Measurements from ENCODE around the gene FBXO27. TPM values are rescaled to one million over a fixed set of nuclear protein-coding genes. Genes with fewer than 3 reads are reported as not detected.

The FBXO27 gene
- total RNA-seq, 8 experiments from 2014 or later = 0.67 to 5.4 (median 3.3) TPM

DNA sequence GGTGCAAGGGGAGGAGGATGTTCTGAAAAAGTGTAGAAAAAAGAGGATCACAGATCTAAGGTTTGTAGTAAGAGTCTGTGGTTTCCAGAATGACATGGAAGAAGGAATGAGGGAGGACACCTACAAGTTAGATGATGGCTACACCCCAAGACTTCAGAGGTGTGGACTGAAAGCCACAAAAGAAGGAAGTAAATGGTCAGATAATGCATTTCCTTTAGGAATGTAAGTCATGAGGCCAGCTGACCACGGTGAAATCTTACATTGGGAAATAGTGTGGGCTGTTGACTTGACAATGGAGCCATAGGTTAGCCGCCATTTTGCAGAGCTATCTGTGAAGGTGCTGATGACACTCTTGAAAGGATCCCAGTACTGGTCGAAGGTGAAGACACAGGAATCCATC lies 25.3 kb upstream of the FBXO27 start:
- in situ Hi-C loops (cut with MboI; ENCODE audit: low pct_unique_long_range_greater_than_20kb in 2 of 9, low sequenced_read_pairs in 9 of 9, unreplicated experiment in 9 of 9) = no loop called here
- WGBS, 10 experiments = 0 to 100% (median 61%) methylated on average over 1 to 3 of the region's 3 CpGs; no CpG with 5 or more reads in 3 of the 10 experiments
- no peak overlapping the region for H3K4me3 ChIP-seq
- H3K4me1 ChIP-seq (replicated peaks in 1 of 2) = no peaks in the 10 kb centered on the region
- H3K27ac ChIP-seq = no peak overlapping the region
- ATAC-seq (replicated peaks in 6 of 8) = no peak

DNA sequence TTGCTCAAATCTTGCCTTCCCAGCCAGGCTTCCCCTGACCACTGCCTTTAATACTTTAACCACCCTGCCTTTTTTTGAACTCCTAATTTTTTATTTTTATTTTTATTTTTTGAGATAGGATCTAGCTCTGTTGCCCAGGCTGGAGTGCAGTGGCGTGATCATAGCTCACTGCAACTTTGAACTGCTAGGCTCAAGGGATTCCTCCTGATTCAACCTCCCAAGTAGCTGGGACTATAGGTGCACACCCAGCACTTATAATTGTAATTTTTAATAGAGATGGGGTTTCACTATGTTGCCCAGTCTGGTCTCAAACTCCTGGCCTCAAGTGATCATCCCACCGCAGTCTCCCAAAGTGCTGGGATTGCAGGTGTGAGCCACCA lies 21.7 kb upstream of the FBXO27 start:
- WGBS, 10 experiments = 60 to 89% (median 83%) methylated on average over 1 to 2 of the region's 2 CpGs; no CpG with 5 or more reads in 3 of the 10 experiments
- H3K4me1 ChIP-seq (replicated peaks in 1 of 2) = no peaks in the 10 kb centered on the region
- ATAC-seq (replicated peaks in 6 of 8) = no peak
- H3K27ac ChIP-seq = no peak overlapping the region
- in situ Hi-C loops (cut with MboI; ENCODE audit: low pct_unique_long_range_greater_than_20kb in 2 of 9, low sequenced_read_pairs in 9 of 9, unreplicated experiment in 9 of 9) = no loop called here
- H3K4me3 ChIP-seq = no peak overlapping the region

DNA sequence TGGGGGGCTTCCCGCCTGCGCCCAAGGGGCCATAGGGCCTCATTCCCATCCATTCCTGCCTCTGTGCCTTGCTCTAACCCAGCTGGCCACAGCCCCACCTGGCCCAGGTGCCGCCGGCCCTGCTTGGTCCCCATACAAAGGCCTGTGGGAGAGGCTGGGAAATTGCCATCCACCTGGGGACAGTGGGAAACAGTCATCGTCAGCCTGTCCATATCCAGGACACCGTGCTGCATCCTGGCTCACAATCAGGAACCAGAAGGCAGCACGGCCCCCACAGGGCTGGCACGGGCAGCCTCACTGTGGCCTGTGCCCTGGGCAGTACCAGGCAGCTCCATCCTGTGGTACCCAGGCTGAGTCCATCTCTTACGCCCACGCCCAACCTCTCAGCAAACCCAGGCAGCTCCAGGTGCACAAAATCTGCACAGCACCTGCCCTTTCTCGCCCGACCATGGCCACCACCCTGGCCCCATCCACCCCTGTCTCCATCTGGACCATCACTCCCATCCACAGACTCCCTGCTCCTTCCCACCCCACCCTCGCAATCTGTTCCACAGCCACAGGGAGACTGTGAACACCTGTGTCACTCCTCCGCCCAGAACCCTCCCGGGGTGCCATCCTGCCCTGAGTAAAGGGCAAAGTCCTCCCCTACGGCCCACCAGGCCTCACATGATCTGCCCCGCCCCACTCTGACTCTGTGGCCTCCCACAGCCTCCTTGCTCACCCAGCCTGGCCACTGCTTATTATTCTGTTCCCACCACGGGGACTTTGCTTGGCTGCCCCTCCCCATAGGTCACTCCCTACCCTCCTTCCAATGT lies 21.1 kb upstream of the FBXO27 start:
- in situ Hi-C loops (cut with MboI; ENCODE audit: low pct_unique_long_range_greater_than_20kb in 2 of 9, low sequenced_read_pairs in 9 of 9, unreplicated experiment in 9 of 9) = no loop called here
- Histone ChIP-seq H3K27ac (no peak overlapping the region), H3K4me3 (no peak overlapping the region), H3K4me1 (replicated peaks in 1 of 2) (no peaks in the 10 kb centered on the region)
- WGBS, 10 experiments = 51 to 93% (median 72%) methylated on average over 3 to 8 of the region's 18 CpGs; no CpG with 5 or more reads in 6 of the 10 experiments
- no peak for ATAC-seq (replicated peaks in 6 of 8)

DNA sequence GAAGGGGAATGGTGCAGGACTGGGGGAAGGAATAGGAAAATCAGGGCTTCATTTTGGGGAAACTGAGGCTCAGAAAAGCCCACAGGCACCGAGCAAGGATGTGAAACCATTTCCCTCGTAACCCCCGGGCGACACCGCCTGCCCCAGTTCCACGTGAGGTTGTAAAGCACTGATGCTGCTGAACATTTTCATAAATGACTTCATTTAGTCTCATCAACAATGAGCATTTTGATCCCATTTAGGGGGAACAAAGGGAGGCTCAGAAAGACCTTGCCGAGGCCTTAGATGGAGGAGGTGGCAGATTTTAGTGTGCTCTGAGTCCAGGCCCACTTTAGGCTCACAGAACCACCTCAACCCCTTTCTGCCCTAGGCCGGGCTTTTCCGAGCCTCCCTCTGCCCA lies 20.5 kb upstream of the FBXO27 start:
- no peak for ATAC-seq (replicated peaks in 6 of 8)
- no peak overlapping the region for H3K27ac ChIP-seq
- H3K4me1 ChIP-seq (replicated peaks in 1 of 2) = no peaks in the 10 kb centered on the region
- WGBS, 10 experiments = 60 to 90% (median 76%) methylated on average over 2 to 6 of the region's 9 CpGs; no CpG with 5 or more reads in 5 of the 10 experiments
- in situ Hi-C loops (cut with MboI; ENCODE audit: low pct_unique_long_range_greater_than_20kb in 2 of 9, low sequenced_read_pairs in 9 of 9, unreplicated experiment in 9 of 9) = no loop called here
- H3K4me3 ChIP-seq = no peak overlapping the region

DNA sequence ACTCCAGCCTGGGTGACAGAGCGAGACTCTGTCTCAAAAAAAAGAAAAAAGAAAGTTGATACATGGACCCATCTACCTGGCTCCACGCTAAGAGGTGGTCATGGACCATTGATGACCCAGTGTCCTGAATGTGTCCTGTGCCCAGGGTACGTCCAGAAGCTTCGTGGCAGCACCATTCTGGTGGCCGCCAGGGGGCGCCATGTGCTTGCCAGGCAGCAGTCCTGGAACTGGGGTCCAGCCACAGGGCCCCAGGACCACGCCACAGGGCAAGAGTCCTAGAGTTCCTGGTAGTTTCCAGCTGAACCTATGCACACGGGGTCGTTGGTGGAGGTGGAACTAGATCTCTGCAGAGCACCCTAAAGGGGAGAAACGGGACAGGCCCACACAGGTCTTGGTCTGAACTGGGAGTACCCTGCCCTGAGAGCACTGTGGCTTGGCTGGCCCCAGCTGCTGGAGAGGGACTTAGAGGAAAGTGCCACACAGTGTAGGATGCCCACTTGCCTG lies 19.9 kb upstream of the FBXO27 start:
- in situ Hi-C loops (cut with MboI; ENCODE audit: low pct_unique_long_range_greater_than_20kb in 2 of 9, low sequenced_read_pairs in 9 of 9, unreplicated experiment in 9 of 9) = no loop called here
- Histone ChIP-seq H3K27ac (no peak overlapping the region), H3K4me3 (no peak overlapping the region), H3K4me1 (replicated peaks in 1 of 2) (no peaks in the 10 kb centered on the region)
- 0 to 20% (median 13%) methylated on average over 1 to 9 of the region's 10 CpGs; no CpG with 5 or more reads in 4 of the 10 experiments for WGBS, 10 experiments
- peak in 4 of 8 experiments; percentile 33 to 95 (median 90) for ATAC-seq (replicated peaks in 6 of 8)

DNA sequence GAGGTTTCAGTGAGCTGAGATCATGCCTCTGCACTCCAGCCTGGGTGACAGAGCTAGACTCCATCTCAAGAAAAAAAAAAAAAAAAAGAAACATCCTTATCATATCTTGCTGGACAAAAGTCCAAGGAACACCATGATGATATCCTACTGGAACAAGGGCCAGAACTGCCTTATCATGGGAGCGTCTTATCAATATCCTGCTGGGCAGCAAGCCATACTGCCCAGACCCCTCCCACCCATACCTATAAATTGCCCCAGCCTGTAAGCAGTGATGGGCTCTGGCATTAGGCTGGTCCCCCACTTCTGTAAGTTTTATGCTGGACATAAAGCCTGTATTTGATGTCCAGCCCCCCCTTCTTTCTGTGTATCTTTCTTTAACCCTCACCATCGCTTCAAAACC lies 14.7 kb upstream of the FBXO27 start:
- 46 to 80% (median 54%) methylated on average over 1 to 2 of the region's 2 CpGs; no CpG with 5 or more reads in 6 of the 10 experiments for WGBS, 10 experiments
- in situ Hi-C loops (cut with MboI; ENCODE audit: low pct_unique_long_range_greater_than_20kb in 2 of 9, low sequenced_read_pairs in 9 of 9, unreplicated experiment in 9 of 9) = no loop called here
- no peak for ATAC-seq (replicated peaks in 6 of 8)
- H3K27ac ChIP-seq = no peak overlapping the region
- H3K4me3 ChIP-seq = no peak overlapping the region
- H3K4me1 ChIP-seq (replicated peaks in 1 of 2) = no peaks in the 10 kb centered on the region

DNA sequence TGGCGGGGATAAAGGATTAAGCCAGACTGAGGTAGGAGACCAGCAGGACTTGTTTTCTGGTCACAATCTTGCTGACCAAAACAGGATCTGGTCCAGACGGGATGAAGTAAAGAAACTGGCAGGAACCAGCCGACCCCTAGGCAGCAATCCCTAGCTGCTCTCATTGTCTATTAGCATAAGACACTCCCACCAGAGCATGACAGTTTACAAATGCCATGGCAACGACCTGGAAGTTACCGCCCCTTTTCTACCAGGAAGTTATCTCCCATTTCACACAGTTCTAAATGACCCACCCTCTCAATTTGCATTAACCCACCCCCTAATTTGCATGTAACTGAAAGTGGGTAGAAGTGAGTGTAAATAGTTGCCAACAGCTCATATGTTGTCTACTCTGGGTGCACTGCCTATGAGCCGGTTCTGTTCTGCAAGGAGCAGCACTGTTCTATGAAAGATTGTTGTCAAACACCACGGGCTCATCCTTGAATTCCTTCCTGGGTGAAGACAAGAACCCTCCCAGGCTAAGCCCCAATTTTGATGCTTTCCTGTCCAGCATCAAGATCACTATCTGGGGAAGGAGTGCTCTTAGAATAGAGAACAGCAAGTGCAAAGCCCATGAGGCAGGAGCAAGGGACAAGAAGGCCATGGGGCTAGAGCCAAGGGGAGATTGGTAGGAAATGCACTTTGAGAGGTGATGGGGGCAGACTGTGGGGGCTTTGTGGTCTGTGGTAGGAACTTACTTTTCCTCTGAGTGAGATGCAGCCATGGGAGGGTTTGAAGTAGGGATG lies 13.9 kb upstream of the FBXO27 start:
- H3K27ac ChIP-seq = no peak overlapping the region
- in situ Hi-C loops (cut with MboI; ENCODE audit: low pct_unique_long_range_greater_than_20kb in 2 of 9, low sequenced_read_pairs in 9 of 9, unreplicated experiment in 9 of 9) = no loop called here
- peak in 6 of 8 experiments; percentile 40 to 100 (median 77) for ATAC-seq (replicated peaks in 6 of 8)
- 33 to 80% (median 58%) methylated on average over 1 to 6 of the region's 7 CpGs; no CpG with 5 or more reads in 1 of the 10 experiments for WGBS, 10 experiments
- H3K4me3 ChIP-seq = no peak overlapping the region
- no peaks in the 10 kb centered on the region for H3K4me1 ChIP-seq (replicated peaks in 1 of 2)

DNA sequence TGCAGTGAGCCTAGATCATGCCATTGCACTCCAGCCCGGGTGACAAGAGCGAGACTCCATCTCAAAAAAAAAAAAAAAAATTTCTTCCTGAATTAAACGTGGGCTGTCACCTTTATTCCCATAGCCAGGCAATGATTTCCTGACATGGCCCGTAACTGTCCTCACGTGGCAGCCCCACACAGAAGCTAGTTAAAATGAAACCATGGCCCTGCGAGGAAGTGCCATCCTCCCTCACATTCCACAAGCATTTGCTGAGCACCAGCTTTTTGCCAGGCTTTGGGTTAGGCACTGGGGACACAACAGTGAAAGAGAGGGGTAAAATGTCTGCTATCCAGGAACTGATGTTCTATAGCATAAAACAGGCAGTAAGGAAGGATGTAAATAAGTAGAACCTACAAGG lies 13.2 kb upstream of the FBXO27 start:
- H3K4me1 ChIP-seq (replicated peaks in 1 of 2) = no peaks in the 10 kb centered on the region
- no peak for ATAC-seq (replicated peaks in 6 of 8)
- in situ Hi-C loops (cut with MboI; ENCODE audit: low pct_unique_long_range_greater_than_20kb in 2 of 9, low sequenced_read_pairs in 9 of 9, unreplicated experiment in 9 of 9) = no loop called here
- 29 to 100% (median 77%) methylated on average over 2 to 4 of the region's 6 CpGs; no CpG with 5 or more reads in 4 of the 10 experiments for WGBS, 10 experiments
- no peak overlapping the region for H3K27ac ChIP-seq
- no peak overlapping the region for H3K4me3 ChIP-seq

DNA sequence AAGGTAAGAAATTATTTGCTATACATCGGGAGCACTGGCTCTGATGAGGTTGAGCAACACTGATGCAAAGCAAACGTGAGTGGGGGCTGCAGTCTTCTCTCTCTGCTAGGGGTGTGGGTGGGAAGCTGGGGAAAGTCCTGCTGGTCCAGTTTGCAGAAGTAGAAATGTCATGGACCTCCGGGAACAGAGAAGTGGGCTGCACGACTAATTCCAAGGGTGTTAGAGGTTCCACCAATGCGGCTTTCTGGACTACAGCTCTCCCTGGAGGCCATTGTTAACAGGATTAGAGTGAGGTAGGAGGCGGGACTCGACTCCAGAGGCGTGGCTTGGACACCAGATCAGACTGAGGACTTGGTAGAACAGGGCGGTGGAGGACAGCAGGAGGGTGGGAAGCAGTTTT lies 5.7 kb upstream of the FBXO27 start:
- peak; percentile 41 to 100 (median 56) for ATAC-seq (replicated peaks in 6 of 8)

DNA sequence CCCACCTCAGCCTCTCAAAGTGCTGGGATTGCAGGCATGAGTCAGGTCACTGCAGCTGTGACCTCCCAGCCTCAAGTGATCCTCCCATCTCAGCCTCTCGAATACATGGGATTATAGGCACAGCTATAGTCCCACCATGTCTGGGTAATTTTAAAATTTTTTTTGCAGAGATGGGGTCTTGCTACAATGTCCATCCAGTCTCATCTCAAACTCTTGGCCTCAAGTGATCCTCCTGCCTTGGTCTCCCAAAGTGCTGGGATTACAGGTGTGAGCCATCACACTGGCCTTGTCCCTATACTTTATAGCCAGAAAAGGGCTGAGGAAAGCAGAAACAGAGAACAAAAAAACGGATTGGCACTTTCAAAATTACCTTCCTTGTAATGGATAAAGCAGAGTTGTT lies 4.8 kb upstream of the FBXO27 start:
- in situ Hi-C loops (cut with MboI; ENCODE audit: low pct_unique_long_range_greater_than_20kb in 2 of 9, low sequenced_read_pairs in 9 of 9, unreplicated experiment in 9 of 9) = no loop called here
- H3K4me3 ChIP-seq = no peak overlapping the region
- no peak for ATAC-seq (replicated peaks in 6 of 8)
- H3K27ac ChIP-seq = no peak overlapping the region
- H3K4me1 ChIP-seq (replicated peaks in 1 of 2) = no peaks in the 10 kb centered on the region
- WGBS, 10 experiments = 0 to 83% (median 27%) methylated on average over 1 of the region's 2 CpGs; no CpG with 5 or more reads in 2 of the 10 experiments

More for the DNA sequence above, 5.7 kb upstream of the FBXO27 start:
- H3K27ac ChIP-seq = no peak overlapping the region
- no peaks in the 10 kb centered on the region for H3K4me1 ChIP-seq (replicated peaks in 1 of 2)
- no peak overlapping the region for H3K4me3 ChIP-seq
- 40 to 60% (median 43%) methylated on average over 1 to 2 of the region's 9 CpGs; no CpG with 5 or more reads in 7 of the 10 experiments for WGBS, 10 experiments
- in situ Hi-C loops (cut with MboI; ENCODE audit: low pct_unique_long_range_greater_than_20kb in 2 of 9, low sequenced_read_pairs in 9 of 9, unreplicated experiment in 9 of 9) = no loop called here

DNA sequence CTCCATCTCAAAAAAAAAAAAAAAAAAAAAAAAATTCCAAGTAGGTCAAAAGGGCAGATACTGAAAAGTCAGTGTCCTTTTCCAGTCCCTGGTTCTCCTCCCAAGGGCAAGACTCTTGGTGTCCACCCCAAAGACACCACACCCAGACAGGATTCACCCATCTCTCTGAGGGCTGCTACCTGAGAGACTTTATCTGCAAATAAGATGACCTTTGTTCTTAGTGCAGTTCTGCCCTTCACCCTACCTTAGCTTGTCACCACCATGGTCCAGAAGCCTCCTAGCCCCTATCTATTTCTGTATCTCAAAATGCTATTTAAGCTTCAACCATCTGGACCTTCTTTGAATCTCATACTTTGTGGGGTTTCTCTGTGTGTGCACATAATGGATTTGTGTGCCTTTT lies 4.2 kb upstream of the FBXO27 start:
- Histone ChIP-seq H3K27ac (no peak overlapping the region), H3K4me3 (no peak overlapping the region), H3K4me1 (replicated peaks in 1 of 2) (no peaks in the 10 kb centered on the region)
- in situ Hi-C loops (cut with MboI; ENCODE audit: low pct_unique_long_range_greater_than_20kb in 2 of 9, low sequenced_read_pairs in 9 of 9, unreplicated experiment in 9 of 9) = no loop called here
- no peak for ATAC-seq (replicated peaks in 6 of 8)

DNA sequence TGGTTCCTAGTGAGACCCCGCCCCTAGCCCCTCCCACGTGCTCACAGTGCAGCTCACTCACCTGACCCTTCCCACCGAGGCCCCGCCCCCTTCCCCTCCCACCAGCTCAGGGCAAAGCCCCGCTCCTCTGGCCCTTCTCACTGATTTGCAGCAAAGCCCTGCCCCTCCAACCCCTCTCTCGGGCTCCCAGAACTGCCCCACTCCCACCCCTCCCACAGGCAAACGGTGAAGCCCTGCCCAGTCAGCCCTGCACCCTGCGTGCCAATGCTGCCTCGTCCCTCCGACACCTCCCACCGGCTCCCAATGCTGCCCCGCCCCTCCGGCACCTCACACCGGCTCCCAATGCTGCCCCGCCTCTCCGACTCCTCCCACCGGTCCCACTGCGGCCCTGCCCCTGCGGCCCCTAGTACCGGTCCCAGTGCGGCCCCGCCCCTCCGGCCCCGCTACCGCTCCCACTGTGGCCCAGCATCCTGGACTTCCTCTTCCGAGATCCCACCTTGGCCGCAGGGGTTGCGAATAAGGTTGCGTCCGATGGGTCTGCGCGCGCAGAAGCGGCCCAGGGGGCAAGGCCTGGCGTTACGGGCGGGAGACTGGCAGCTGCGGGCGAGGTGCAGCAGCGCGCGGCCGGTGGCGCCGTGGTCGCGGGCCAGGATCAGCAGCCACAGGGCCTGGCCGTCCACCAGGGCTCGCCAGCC lies 834 bp downstream of the FBXO27 start:
- 0% methylated on average over 2 of the region's 49 CpGs; no CpG with 5 or more reads in 9 of the 10 experiments for WGBS, 10 experiments
- H3K4me3 ChIP-seq = peak overlapping the region; percentile 45 to 87 (median 55)
- peak; percentile 87 to 94 (median 91) for ATAC-seq (replicated peaks in 6 of 8)
- H3K4me1 ChIP-seq (replicated peaks in 1 of 2) = no peaks in the 10 kb centered on the region
- in situ Hi-C loops (cut with MboI; ENCODE audit: low pct_unique_long_range_greater_than_20kb in 2 of 9, low sequenced_read_pairs in 9 of 9, unreplicated experiment in 9 of 9) = no loop called here
- H3K27ac ChIP-seq = peak overlapping the region in 1 of 2 donors; percentile 3

Data from motor neuron (in vitro differentiated cells).